Putamen (tissue), 1 donor: ENCODE results near the gene MAGEA8.
"Not testable (repeated sequence)": the region's sequence is repeated elsewhere in the genome, so short reads cannot be mapped to it uniquely, and the experiment has no call there.

Experiments
- DNase-seq: peaks from one replicate; pipeline ENCODE4 v3.0.0-alpha.2; 2016; ENCODE audit warnings: low spot score

The MAGEA8 gene, protein sequence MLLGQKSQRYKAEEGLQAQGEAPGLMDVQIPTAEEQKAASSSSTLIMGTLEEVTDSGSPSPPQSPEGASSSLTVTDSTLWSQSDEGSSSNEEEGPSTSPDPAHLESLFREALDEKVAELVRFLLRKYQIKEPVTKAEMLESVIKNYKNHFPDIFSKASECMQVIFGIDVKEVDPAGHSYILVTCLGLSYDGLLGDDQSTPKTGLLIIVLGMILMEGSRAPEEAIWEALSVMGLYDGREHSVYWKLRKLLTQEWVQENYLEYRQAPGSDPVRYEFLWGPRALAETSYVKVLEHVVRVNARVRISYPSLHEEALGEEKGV

DNA sequence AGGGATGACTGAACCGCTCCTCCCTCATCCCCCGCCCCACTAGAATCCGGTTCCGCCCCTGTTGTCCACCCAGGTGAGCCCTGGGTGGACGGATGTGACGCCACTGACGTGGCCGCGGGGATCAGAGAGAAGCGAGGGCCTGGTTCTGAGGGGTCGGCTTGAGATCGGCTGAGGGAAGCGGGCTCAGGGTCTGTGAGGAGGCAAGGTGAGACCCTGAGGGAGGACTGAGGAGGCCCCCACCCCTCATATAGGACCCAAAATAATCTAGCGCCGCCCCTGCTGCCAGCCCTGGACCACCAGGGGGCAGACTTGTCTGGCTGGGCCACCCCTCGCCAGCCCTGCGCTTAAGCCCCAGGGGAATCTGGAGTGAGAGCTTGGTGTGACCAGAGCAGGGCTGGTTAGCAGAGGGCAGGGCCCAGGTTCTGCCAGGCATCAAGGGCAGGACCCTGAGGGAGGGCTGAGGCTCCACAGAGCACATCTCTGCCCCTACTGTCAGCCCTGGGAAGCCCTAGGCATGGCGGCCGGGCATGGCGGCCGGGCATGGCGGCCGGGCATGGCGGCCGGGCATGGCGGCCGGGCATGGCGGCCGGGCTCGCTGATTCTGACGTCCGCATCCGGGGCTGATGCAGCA is at the start of gene MAGEA8:
MAGEA8 (plus strand) TSS at position 103 of the 631 bp plus-strand sequence. CDS start 3,090 bp downstream, outside the sequence.
- DNase-seq, result no peak

DNA sequence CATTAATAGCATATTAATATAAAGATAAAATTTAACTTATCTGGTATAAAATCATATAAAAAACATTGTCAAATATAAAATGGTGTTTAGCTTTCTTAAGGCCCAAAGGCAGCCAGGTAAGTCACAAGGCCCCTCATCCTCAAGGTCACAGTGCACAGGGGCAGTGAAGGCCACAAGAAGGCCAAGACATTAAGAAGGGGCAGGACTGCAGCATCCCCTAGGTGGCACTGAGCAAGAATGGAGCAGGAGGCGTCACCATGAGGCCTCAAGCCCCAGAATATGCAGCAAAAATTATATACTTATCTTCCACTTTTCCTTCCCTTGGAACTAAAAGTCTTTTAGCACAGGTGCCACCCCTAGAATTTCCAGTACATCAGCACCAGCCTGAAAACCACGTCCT is 49.5 kb upstream of the MAGEA8 start:
- DNase-seq, result no peak

GRCh38 chrX:149836728-149837127 is 44.3 kb upstream of the MAGEA8 start:
- not testable (repeated sequence) for DNase-seq

- DNase-seq, result no peak
Measured at GRCh38 chrX:149837167-149837566, 43.8 kb upstream of the MAGEA8 start.

GRCh38 chrX:149837639-149838038 is 43.3 kb upstream of the MAGEA8 start:
- DNase-seq, result no peak

DNA sequence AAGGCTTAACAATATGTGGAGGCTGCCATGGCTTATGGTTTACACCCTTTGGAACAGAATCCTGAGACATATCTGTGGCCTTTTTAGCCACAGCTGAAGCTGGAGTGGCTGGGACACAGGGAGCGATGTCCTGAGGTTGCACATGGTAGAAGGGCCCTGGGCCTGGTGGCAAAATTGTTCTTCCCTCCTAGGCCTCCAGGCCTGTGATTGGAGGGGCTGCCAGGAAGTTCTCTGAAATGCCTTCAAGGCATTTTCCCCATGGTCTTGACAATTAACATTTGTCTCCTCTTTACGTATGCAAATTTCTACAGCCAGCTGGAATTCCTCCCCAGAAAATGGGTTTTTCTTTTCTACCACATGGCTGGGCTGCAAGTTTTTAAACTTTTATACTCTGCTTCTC is 39.1 kb upstream of the MAGEA8 start:
- no peak for DNase-seq

- DNase-seq, result no peak
Measured at GRCh38 chrX:149845385-149845784, 35.6 kb upstream of the MAGEA8 start.

DNA sequence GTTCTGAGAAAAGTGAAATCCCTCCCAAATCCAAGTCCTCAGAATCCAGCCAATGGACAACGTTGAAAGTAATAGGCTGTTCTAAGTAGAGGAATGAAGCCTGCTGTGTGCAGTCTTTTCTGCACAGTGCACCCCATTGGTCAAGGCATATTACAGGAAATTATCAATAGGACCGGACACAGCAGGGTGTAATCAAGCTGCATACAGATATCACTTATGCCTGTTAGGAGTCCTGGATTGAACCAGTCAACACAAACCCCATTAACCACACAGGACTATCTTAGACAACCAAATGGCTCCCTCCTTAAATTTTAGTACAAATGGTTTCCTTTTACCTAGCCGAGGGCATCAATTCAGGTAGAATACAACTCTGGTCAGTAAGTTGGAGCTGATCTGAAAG is 34.2 kb upstream of the MAGEA8 start:
- DNase-seq, result no peak

- DNase-seq, result no peak
Measured at GRCh38 chrX:149848855-149849254, 32.1 kb upstream of the MAGEA8 start.

- no peak for DNase-seq
Measured at GRCh38 chrX:149849787-149850186, 31.2 kb upstream of the MAGEA8 start.

GRCh38 chrX:149851864-149852263 is 29.1 kb upstream of the MAGEA8 start:
- DNase-seq, result no peak

GRCh38 chrX:149853925-149854324 is 27.1 kb upstream of the MAGEA8 start:
- DNase-seq, result no peak

GRCh38 chrX:149858592-149858991 is 22.4 kb upstream of the MAGEA8 start:
- no peak for DNase-seq

DNA sequence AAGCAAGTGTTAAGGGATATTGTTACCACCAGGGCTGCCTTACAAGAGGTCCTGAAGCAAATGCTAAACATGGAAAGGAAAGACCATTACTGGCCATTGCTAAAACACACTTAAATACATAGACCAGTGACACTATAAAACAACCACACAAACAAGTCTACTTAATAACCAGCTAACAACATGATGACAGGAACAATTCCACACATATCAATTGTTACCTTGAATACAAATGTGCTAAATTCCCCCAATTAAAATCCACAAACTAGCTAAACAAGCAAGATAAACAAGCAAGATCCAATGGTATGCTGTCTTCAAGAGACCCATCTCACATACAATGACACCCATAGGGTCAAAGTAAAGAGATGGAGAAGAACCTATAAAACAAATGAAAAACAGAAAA is 20.5 kb upstream of the MAGEA8 start:
- DNase-seq, result no peak

DNA sequence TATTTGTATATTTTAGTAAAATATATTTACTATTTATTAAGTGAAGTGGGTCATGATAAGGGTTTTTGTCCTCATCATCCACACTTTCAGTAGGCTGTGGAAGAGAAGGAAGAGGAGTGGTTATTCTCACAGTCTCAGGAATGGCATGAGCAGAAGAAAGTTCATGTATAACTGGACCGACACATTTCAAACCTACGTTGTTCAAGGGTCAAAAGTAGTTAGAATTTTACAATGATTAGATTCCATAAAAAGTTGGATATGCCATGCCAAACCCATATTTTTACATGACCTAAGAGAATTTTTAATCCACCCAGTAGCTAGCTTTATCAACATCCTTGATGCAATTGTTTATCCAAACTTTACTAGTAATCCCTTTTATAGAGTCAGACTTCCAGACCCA is 15.6 kb upstream of the MAGEA8 start:
- no peak for DNase-seq

DNA sequence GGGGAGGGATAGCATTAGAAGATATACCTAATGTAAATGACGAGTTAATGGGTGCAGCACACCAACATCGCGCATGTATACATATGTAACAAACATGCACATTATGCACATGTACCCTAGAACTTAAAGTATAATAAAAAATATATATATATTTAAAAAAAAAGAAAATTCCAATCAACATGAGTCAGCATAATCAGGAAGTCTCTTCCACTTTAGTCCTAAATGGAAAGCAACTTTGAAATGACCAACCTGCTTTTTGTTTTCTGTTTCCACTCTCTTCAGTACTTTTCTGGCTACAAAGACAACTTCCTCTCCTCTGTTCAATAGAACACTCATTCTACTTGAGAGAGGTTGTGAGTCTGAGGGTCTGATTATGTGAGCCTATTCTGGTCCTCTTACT is 13.5 kb upstream of the MAGEA8 start:
- no peak for DNase-seq

DNA sequence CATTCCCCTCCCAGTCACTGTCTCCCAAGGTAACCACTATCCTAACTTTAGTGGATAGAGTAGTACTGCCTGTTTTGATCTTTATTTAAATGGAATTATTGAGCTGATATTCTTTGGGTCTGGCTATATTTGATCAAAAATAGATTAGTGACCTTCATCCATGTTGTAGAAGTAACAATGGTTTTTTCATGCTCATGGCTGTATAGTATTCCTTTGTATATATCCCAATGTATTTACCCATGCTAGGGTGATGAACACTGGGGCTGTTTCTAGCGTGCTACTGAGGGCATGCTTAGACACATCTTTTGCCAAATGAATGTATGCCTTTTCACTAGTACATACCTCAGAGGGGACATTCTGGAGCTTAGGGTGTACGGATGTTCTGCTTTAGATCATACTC is 10.1 kb upstream of the MAGEA8 start:
- DNase-seq, result no peak

GRCh38 chrX:149871433-149871832 is 9.6 kb upstream of the MAGEA8 start:
- no peak for DNase-seq

- no peak for DNase-seq
Measured at GRCh38 chrX:149871940-149872339, 9.0 kb upstream of the MAGEA8 start.

GRCh38 chrX:149877157-149877556 is 3.8 kb upstream of the MAGEA8 start:
- no peak for DNase-seq

GRCh38 chrX:149877636-149878035 is 3.3 kb upstream of the MAGEA8 start:
- DNase-seq, result no peak

- not testable (repeated sequence) for DNase-seq
Measured at GRCh38 chrX:149890828-149891227, 9.8 kb downstream of the MAGEA8 start.

GRCh38 chrX:149898554-149898953 is 17.6 kb downstream of the MAGEA8 start:
- no peak for DNase-seq
